NK-92 (cell line): ENCODE measurements around the gene SGCD.

Experiments
- DNase-seq: peaks from one replicate; lab custom pipeline; 2025; ENCODE audit not compliant: unreplicated experiment; lab: John Stamatoyannopoulos, UW

Gene SGCD

GRCh38 chr5:156400231-156400986 lies 73.4 kb downstream of the SGCD start:
- DNase-seq: no peak

- DNase-seq: no peak
These were observed 74.8 kb downstream of the SGCD start for GRCh38 chr5:156401804-156402203.

GRCh38 chr5:156402387-156402921 lies 75.5 kb downstream of the SGCD start:
- DNase-seq: no peak

GRCh38 chr5:156405988-156406387 lies 79.0 kb downstream of the SGCD start:
- no peak for DNase-seq

- DNase-seq: no peak
These were observed 80.3 kb downstream of the SGCD start for GRCh38 chr5:156407251-156407650.

GRCh38 chr5:156409834-156410233 lies 82.9 kb downstream of the SGCD start:
- DNase-seq: no peak

- no peak for DNase-seq
These were observed 84.2 kb downstream of the SGCD start for GRCh38 chr5:156411185-156411613.

GRCh38 chr5:156411957-156412356 lies 85.0 kb downstream of the SGCD start:
- DNase-seq: no peak

- no peak for DNase-seq
These were observed 87.4 kb downstream of the SGCD start for GRCh38 chr5:156414391-156414790.

GRCh38 chr5:156419661-156420060 lies 92.7 kb downstream of the SGCD start:
- DNase-seq: no peak

- no peak for DNase-seq
These were observed 93.7 kb downstream of the SGCD start for GRCh38 chr5:156420665-156421064.

GRCh38 chr5:156421798-156422197 lies 94.8 kb downstream of the SGCD start:
- no peak for DNase-seq

- no peak for DNase-seq
These were observed 96.6 kb downstream of the SGCD start for GRCh38 chr5:156423597-156423996.

GRCh38 chr5:156427315-156427714 lies 100.4 kb downstream of the SGCD start:
- no peak for DNase-seq

GRCh38 chr5:156431956-156432829 lies 105.2 kb downstream of the SGCD start:
- no peak for DNase-seq

- DNase-seq: no peak
These were observed 105.8 kb downstream of the SGCD start for GRCh38 chr5:156432830-156433105.

- DNase-seq: no peak
These were observed 107.5 kb downstream of the SGCD start for GRCh38 chr5:156434471-156434870.

GRCh38 chr5:156435101-156435500 lies 108.1 kb downstream of the SGCD start:
- no peak for DNase-seq

GRCh38 chr5:156438076-156438475 lies 111.1 kb downstream of the SGCD start:
- no peak for DNase-seq

- no peak for DNase-seq
These were observed 117.9 kb downstream of the SGCD start for GRCh38 chr5:156444753-156445291.

- DNase-seq: no peak
These were observed 119.6 kb downstream of the SGCD start for GRCh38 chr5:156446526-156446925.

- no peak for DNase-seq
These were observed 123.8 kb downstream of the SGCD start for GRCh38 chr5:156450778-156451177.
